NCI-H510A (cell line): ENCODE results near the gene MAD1L1.

ENCODE experiments used
- DNase-seq: peaks from one replicate; lab custom pipeline; 2025; lab: John Stamatoyannopoulos, UW

MAD1L1 gene

DNA sequence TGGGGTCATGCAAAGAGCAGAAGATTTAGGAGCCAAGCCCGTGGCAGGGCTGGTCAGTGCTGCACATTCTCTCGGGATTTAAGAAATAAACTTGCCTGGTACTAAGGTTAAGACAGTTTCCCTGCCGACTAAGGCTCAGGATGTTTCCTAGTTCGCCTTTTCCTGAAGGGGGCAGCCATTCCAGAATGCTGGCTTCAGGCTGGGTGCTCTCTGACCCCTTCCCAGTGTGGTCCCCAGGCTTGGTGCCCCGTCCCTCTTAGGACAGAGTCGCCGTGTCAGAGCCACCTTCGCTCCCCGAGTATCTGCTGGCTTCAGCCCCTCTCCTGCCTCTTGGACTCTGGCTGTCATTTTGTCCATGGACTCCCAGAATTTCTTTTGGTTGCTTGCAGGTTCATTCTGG is 445.5 kb downstream of the MAD1L1 start:
- DNase-seq: no peak

DNA sequence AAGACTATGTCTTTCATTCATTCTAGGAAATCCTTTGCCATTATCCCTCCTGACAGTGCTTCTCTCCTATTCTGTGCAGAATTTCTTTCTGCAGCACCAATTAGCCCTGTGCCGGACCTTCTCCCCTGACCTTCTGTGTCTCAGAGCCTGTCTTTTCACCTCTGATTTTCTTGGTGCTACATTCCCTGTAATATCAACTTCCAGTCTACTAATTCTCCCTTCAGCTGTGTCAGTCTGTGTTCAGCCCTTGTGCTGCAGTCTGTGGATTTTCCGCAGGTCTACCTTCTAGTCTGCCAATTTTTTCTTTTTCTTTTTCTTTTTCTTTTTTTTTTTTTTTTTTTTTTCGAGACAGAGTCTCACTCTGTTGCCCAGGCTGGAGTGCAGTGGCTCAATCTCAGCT is 446.9 kb downstream of the MAD1L1 start:
- no peak for DNase-seq

DNA sequence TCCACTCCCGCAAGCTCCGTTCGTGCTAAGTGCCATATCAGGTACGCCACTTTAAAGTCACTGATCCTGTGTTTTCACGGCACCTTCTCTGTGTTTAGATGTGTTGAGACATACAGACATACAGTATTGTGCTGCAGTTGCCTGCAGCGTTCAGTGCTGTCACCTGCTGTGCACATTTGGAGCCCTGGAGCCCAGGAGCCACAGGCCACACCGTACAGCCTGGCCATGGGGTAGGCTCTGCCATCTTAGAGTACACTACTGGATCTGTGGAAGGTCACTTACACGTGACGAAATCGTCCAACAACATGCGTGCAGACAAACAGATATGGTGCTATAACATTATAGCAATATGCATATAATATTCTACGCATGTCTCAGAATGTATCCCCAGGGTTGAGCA is 451.4 kb downstream of the MAD1L1 start:
- no peak for DNase-seq

DNA sequence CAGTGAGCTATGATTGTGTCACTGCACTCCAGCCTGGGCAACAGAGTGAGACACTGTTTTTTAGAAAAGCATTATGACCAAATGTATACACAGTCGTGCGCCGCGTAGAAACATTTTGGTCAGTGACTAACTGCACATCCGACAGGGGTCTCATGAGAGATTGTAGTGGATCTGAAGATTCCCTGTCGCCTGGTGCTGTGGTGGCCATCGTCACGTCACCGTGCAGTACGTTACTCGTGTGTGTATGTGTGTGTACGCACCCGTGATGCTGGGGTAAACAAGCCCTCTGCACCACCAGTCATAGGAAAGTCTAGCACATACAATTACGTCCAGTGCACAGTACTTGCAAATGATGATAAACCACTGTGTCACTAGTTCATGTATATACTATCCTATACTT is 453.3 kb downstream of the MAD1L1 start:
- no peak for DNase-seq

DNA sequence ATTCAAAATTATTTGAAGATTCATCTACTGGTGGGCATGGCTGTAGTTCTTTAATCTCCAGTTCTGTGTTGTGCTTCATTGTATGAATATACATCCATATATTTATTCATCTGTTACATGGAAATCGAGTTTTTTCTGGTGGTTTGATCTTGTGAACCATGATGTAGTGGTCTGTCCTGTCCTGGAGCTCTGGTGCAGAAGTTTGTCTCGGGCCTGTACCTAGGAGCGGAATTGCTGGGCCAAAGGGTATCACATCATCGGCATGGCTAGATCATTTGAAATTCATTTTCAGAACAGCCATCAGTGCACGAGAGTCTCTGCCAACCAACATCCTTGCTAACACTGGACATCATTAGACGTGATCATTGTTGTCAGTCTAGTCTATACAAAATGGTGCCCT is 455.6 kb downstream of the MAD1L1 start:
- no peak for DNase-seq

DNA sequence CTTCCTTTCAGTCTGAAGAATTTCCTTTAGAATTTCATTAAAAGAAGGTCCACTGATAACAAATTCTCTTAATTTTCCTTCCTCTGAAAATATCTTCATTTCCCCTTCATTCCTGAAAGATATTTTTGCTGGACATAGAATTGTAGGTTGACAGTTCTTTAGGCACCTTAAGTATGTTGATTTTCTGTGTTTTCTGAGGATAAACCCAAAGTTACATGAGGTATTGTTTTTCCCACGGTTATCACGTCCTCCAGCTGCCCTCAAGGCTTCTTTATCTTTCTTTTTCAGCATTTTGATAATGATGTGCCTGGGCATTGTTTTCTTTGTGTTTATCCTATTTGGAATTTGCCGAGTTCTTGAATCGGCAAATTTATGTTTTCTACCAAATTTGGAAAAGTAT is 457.4 kb downstream of the MAD1L1 start:
- no peak for DNase-seq

DNA sequence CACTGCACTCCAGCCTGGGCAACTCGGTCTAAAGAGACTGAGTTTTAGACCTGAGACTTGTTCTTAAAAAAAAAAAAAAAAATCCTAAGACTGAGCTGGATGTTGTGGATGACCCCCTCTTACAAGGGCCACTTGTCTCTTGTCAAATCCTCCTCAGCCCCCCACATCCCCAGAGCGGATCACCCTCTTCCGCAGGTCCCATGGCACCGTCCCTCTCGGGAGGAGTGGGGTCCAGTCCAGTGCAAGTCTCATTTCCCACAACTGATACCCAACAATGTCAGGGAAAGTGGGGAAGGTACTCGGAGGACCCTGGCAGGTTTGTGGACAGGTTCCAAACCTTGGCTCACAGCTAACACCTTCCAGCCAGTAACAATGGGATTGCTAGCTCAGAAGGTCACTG is 462.4 kb downstream of the MAD1L1 start:
- no peak for DNase-seq

DNA sequence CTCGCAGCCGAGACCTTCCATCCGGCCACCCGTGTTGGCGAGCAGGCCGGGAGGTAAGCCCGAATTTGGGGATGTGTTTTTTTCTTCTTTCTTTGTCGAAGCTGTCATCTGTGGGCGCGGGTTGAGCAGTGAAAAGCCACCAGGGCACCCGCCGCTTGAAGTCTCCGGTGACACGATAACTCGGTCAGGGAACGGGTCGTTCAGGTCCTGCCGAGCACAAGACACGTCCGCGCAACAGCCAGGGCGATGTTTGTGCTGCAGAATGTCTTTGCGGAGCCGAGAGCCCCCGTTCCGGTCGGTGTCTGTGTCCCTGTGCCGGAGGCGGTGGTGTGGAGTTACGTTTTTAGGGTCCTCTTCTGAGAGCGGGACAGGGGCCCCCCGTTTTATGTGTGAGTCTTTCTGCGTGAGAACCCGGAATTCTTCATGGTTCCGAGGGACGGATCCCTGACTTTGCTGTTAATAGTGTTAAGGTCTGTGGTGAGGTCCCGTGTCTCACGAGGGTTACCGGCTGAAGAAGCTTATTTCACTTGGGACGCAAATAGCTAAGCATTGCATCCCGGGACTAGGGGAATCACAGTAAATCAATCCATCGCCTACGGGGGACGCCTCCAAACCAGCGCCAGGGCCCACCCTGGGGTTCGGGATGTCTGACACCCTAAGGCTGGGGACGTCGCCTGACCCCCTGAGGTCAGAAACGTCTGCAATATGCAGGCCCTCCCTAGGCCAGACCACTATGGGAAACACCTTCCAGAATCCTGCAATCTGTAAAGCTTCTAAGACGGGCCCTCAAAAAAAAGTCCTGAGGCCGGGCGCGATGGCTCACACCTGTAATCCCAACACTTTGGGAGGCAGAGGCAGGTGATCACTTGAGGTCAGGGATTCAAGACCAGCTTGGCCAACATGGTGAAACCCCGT is 463.2 kb downstream of the MAD1L1 start:
- DNase-seq: no peak

DNA sequence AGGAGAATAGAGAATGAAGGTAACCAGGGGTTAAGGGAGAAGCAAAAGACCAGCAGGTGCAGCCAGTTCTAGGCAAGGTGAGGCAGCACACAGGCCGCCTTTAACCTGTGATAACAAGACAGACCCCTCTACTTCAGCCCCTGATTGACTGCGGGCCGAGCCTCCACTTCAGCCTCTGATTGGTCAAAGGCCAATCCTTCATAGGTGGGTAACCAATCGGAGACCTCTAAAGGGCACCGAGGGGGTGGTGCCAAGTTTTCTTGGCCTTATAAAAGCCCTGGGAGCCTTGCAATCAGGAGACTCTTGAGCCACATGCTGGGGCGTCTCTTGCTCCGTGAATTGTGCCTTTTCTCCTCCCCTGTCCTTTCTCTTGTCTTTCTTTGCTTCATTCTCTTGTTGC is 463.9 kb downstream of the MAD1L1 start:
- DNase-seq: no peak

DNA sequence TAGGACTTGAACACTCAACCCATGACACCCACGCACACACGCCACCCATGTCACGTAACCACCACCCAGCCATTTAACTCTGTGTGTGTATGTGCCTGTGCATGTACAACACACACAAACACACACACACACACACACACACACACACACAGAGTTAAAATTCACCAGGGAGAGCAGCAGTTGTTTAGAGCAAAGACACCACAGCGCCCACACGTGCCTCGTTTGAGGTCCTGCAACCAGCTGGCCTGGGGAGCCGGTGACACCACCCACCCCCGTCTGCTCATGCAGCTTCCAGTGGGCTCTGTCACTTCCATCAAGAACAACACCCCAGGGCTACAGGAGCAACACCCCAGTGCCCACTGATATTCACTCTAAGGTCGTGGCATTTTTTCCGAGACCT is 465.2 kb downstream of the MAD1L1 start:
- no peak for DNase-seq
